GM19455 (cell line): Measurements from ENCODE around the gene VWA3B.
"Not testable (repeated sequence)": the region's sequence is repeated elsewhere in the genome, so short reads cannot be mapped to it uniquely, and the experiment has no call there.

ENCODE experiments used
- ATAC-seq: cut with Tn5 transposase; IDR thresholded peaks from one replicate; pipeline ENCODE4 v1.9.1; 2021; ENCODE audit not compliant: unreplicated experiment

Gene VWA3B

GRCh38 chr2:98084869-98085238 is 2.1 kb upstream of the VWA3B start:
- no peak for ATAC-seq

- no peak for ATAC-seq
Observed at GRCh38 chr2:98085649-98086048, 1.3 kb upstream of the VWA3B start.

- ATAC-seq, result no peak
Observed at GRCh38 chr2:98087447-98088020, 567 bp downstream of the VWA3B start.

- ATAC-seq, result no peak
Observed at GRCh38 chr2:98088261-98088660, 1.3 kb downstream of the VWA3B start.

- no peak for ATAC-seq
Observed at GRCh38 chr2:98089941-98090340, 3.0 kb downstream of the VWA3B start.

GRCh38 chr2:98090951-98091350 is 4.0 kb downstream of the VWA3B start:
- ATAC-seq, result no peak

- ATAC-seq, result no peak
Observed at GRCh38 chr2:98091738-98092137, 4.8 kb downstream of the VWA3B start.

GRCh38 chr2:98093146-98093545 is 6.2 kb downstream of the VWA3B start:
- ATAC-seq, result no peak

- ATAC-seq, result no peak
Observed at GRCh38 chr2:98093611-98094010, 6.6 kb downstream of the VWA3B start.

GRCh38 chr2:98099939-98100743 is 13.2 kb downstream of the VWA3B start:
- no peak for ATAC-seq

- not testable (repeated sequence) for ATAC-seq
Observed at GRCh38 chr2:98102315-98102714, 15.3 kb downstream of the VWA3B start.

- no peak for ATAC-seq
Observed at GRCh38 chr2:98102878-98103277, 15.9 kb downstream of the VWA3B start.

GRCh38 chr2:98108110-98108509 is 21.1 kb downstream of the VWA3B start:
- no peak for ATAC-seq

- ATAC-seq, result no peak
Observed at GRCh38 chr2:98110741-98111140, 23.8 kb downstream of the VWA3B start.

- ATAC-seq, result no peak
Observed at GRCh38 chr2:98114643-98115330, 27.8 kb downstream of the VWA3B start.

GRCh38 chr2:98118161-98118560 is 31.2 kb downstream of the VWA3B start:
- no peak for ATAC-seq

- no peak for ATAC-seq
Observed at GRCh38 chr2:98118852-98119251, 31.9 kb downstream of the VWA3B start.

- no peak for ATAC-seq
Observed at GRCh38 chr2:98121149-98121548, 34.2 kb downstream of the VWA3B start.

- no peak for ATAC-seq
Observed at GRCh38 chr2:98122524-98122923, 35.6 kb downstream of the VWA3B start.

- no peak for ATAC-seq
Observed at GRCh38 chr2:98123286-98123685, 36.3 kb downstream of the VWA3B start.

- no peak for ATAC-seq
Observed at GRCh38 chr2:98126061-98126460, 39.1 kb downstream of the VWA3B start.
